ENCODE data around the gene RHCE.
A peak's percentile ranks its signal among the peaks of the same experiment; 100 is the strongest.
"Not testable (repeated sequence)": the region's sequence is repeated elsewhere in the genome, so short reads cannot be mapped to it uniquely, and the experiment has no call there.

Gene RHCE

GRCh38 chr1:25383875-25384274 is 36.8 kb downstream of the RHCE start:
- H3K4me3 ChIP-seq (ENCODE audit: low read depth in 1 of 2, low read length in 2 of 2); H3K9ac ChIP-seq (ENCODE audit: low read length); H3K9me3 ChIP-seq (ENCODE audit: low read length); H3K36me3 ChIP-seq (ENCODE audit: insufficient read depth, low read length); H3K27ac ChIP-seq (ENCODE audit: low read depth, low read length); H3K27me3 ChIP-seq (ENCODE audit: control insufficient read depth in 1 of 2, insufficient read depth in 2 of 2, low read length in 2 of 2); H3K4me1 ChIP-seq (ENCODE audit: insufficient read depth, low read length): not testable (repeated sequence)

- H3K9me3 ChIP-seq (ENCODE audit: low read length); H3K27me3 ChIP-seq (ENCODE audit: control insufficient read depth in 1 of 2, insufficient read depth in 2 of 2, low read length in 2 of 2); H3K36me3 ChIP-seq (ENCODE audit: insufficient read depth, low read length); H3K27ac ChIP-seq (ENCODE audit: low read depth, low read length); H3K9ac ChIP-seq (ENCODE audit: low read length); H3K4me3 ChIP-seq (ENCODE audit: low read depth in 1 of 2, low read length in 2 of 2); H3K4me1 ChIP-seq (ENCODE audit: insufficient read depth, low read length): not testable (repeated sequence)
Measured at GRCh38 chr1:25383090-25383489, 37.5 kb downstream of the RHCE start.

- not testable (repeated sequence) for H3K9me3 ChIP-seq (ENCODE audit: low read length); H3K27ac ChIP-seq (ENCODE audit: low read depth, low read length); H3K4me3 ChIP-seq (ENCODE audit: low read depth in 1 of 2, low read length in 2 of 2); H3K4me1 ChIP-seq (ENCODE audit: insufficient read depth, low read length); H3K27me3 ChIP-seq (ENCODE audit: control insufficient read depth in 1 of 2, insufficient read depth in 2 of 2, low read length in 2 of 2); H3K9ac ChIP-seq (ENCODE audit: low read length); H3K36me3 ChIP-seq (ENCODE audit: insufficient read depth, low read length)
Measured at GRCh38 chr1:25382543-25382942, 38.1 kb downstream of the RHCE start.

- H3K4me3 ChIP-seq (ENCODE audit: low read depth in 1 of 2, low read length in 2 of 2); H3K9me3 ChIP-seq (ENCODE audit: low read length); H3K4me1 ChIP-seq (ENCODE audit: insufficient read depth, low read length); H3K9ac ChIP-seq (ENCODE audit: low read length); H3K27me3 ChIP-seq (ENCODE audit: control insufficient read depth in 1 of 2, insufficient read depth in 2 of 2, low read length in 2 of 2); H3K36me3 ChIP-seq (ENCODE audit: insufficient read depth, low read length); H3K27ac ChIP-seq (ENCODE audit: low read depth, low read length): not testable (repeated sequence)
Measured at GRCh38 chr1:25378367-25378766, 42.3 kb downstream of the RHCE start.

GRCh38 chr1:25371757-25372156 is 48.9 kb downstream of the RHCE start:
- H3K36me3 ChIP-seq (ENCODE audit: insufficient read depth, low read length); H3K27ac ChIP-seq (ENCODE audit: low read depth, low read length); H3K27me3 ChIP-seq (ENCODE audit: control insufficient read depth in 1 of 2, insufficient read depth in 2 of 2, low read length in 2 of 2); H3K4me1 ChIP-seq (ENCODE audit: insufficient read depth, low read length); H3K9me3 ChIP-seq (ENCODE audit: low read length); H3K9ac ChIP-seq (ENCODE audit: low read length); H3K4me3 ChIP-seq (ENCODE audit: low read depth in 1 of 2, low read length in 2 of 2): not testable (repeated sequence)

GRCh38 chr1:25369691-25370271 is 50.8 kb downstream of the RHCE start:
- H3K27ac ChIP-seq (ENCODE audit: low read depth, low read length); H3K9ac ChIP-seq (ENCODE audit: low read length); H3K4me1 ChIP-seq (ENCODE audit: insufficient read depth, low read length); H3K27me3 ChIP-seq (ENCODE audit: control insufficient read depth in 1 of 2, insufficient read depth in 2 of 2, low read length in 2 of 2); H3K9me3 ChIP-seq (ENCODE audit: low read length); H3K36me3 ChIP-seq (ENCODE audit: insufficient read depth, low read length); H3K4me3 ChIP-seq (ENCODE audit: low read depth in 1 of 2, low read length in 2 of 2): not testable (repeated sequence)

- no peak overlapping the region for H3K9ac ChIP-seq (ENCODE audit: low read length)
- H3K4me1 ChIP-seq (ENCODE audit: insufficient read depth, low read length), result no peaks in the 10 kb centered on the region
- no peaks in the 10 kb centered on the region for H3K9me3 ChIP-seq (ENCODE audit: low read length)
- H3K36me3 ChIP-seq (ENCODE audit: insufficient read depth, low read length), result no peaks in the 10 kb centered on the region
- H3K4me3 ChIP-seq (ENCODE audit: low read depth in 1 of 2, low read length in 2 of 2), result no peak overlapping the region
- no peaks in the 10 kb centered on the region for H3K27me3 ChIP-seq (ENCODE audit: control insufficient read depth in 1 of 2, insufficient read depth in 2 of 2, low read length in 2 of 2)
- no peak overlapping the region for H3K27ac ChIP-seq (ENCODE audit: low read depth, low read length)
Measured at GRCh38 chr1:25369241-25369640, 51.4 kb downstream of the RHCE start.

GRCh38 chr1:25362634-25363559 is 57.7 kb downstream of the RHCE start:
- H3K4me3 ChIP-seq (ENCODE audit: low read depth in 1 of 2, low read length in 2 of 2); H3K4me1 ChIP-seq (ENCODE audit: insufficient read depth, low read length); H3K9ac ChIP-seq (ENCODE audit: low read length); H3K27me3 ChIP-seq (ENCODE audit: control insufficient read depth in 1 of 2, insufficient read depth in 2 of 2, low read length in 2 of 2); H3K27ac ChIP-seq (ENCODE audit: low read depth, low read length); H3K9me3 ChIP-seq (ENCODE audit: low read length): not testable (repeated sequence)
- peaks cover 31% of the 10 kb centered on the region for H3K36me3 ChIP-seq (ENCODE audit: insufficient read depth, low read length)

GRCh38 chr1:25361901-25362300 is 58.7 kb downstream of the RHCE start:
- Histone ChIP-seq H3K4me3 (ENCODE audit: low read depth in 1 of 2, low read length in 2 of 2) (no peak overlapping the region), H3K9me3 (ENCODE audit: low read length) (no peaks in the 10 kb centered on the region), H3K36me3 (ENCODE audit: insufficient read depth, low read length) (peaks cover 37% of the 10 kb centered on the region), H3K27ac (ENCODE audit: low read depth, low read length) (peak overlapping the region; percentile 27), H3K9ac (ENCODE audit: low read length) (no peak overlapping the region), H3K4me1 (ENCODE audit: insufficient read depth, low read length) (no peaks in the 10 kb centered on the region), H3K27me3 (ENCODE audit: control insufficient read depth in 1 of 2, insufficient read depth in 2 of 2, low read length in 2 of 2) (no peaks in the 10 kb centered on the region)

- no peaks in the 10 kb centered on the region for H3K9me3 ChIP-seq (ENCODE audit: low read length)
- no peak overlapping the region for H3K9ac ChIP-seq (ENCODE audit: low read length)
- H3K36me3 ChIP-seq (ENCODE audit: insufficient read depth, low read length), result peaks cover 45% of the 10 kb centered on the region
- no peaks in the 10 kb centered on the region for H3K27me3 ChIP-seq (ENCODE audit: control insufficient read depth in 1 of 2, insufficient read depth in 2 of 2, low read length in 2 of 2)
- no peaks in the 10 kb centered on the region for H3K4me1 ChIP-seq (ENCODE audit: insufficient read depth, low read length)
- no peak overlapping the region for H3K27ac ChIP-seq (ENCODE audit: low read depth, low read length)
- no peak overlapping the region for H3K4me3 ChIP-seq (ENCODE audit: low read depth in 1 of 2, low read length in 2 of 2)
Measured at GRCh38 chr1:25360596-25361581, 59.7 kb downstream of the RHCE start.

GRCh38 chr1:25356848-25357247 is 63.8 kb downstream of the RHCE start:
- Histone ChIP-seq H3K36me3 (ENCODE audit: insufficient read depth, low read length) (peaks cover 61% of the 10 kb centered on the region), H3K27me3 (ENCODE audit: control insufficient read depth in 1 of 2, insufficient read depth in 2 of 2, low read length in 2 of 2) (no peaks in the 10 kb centered on the region), H3K27ac (ENCODE audit: low read depth, low read length) (no peak overlapping the region), H3K9me3 (ENCODE audit: low read length) (no peaks in the 10 kb centered on the region), H3K4me1 (ENCODE audit: insufficient read depth, low read length) (no peaks in the 10 kb centered on the region), H3K4me3 (ENCODE audit: low read depth in 1 of 2, low read length in 2 of 2) (no peak overlapping the region), H3K9ac (ENCODE audit: low read length) (no peak overlapping the region)

All from muscle layer of colon (tissue), 2 donors.